C1 segment of cervical spinal cord (tissue), 14 donors: Measurements from ENCODE around the gene SP7.
"Not testable (repeated sequence)": the region's sequence is repeated elsewhere in the genome, so short reads cannot be mapped to it uniquely, and the experiment has no call there.

Experiments
- DNase-seq, 14 donors: peaks; one replicate each; lab custom pipeline; 2025; lab: John Stamatoyannopoulos, UW

SP7 gene

DNA sequence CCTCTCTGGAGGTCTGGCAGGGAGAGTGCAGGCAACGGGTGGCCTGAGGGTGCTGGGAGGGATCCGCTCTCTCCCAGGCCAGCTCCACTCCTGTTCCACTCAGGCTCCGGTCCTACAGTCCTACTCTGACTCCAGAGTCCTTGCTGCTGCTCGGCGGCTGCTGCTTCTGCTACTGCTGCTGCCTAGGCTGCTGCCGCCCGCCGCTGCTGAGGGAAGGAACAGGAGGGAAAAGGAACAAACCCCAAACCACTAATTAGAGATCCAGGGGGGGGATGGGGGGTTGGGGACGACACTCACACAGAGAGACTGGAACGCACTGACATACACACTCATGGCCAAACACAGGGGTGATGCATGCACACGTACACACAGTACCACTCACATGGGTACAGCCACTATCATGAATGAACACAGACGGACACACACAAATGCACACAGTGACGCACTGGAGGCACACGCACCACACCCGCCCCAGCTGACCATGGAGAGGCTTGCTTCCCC lies at the start of gene SP7:
SP7 (minus strand) TSS at position 174 of the 501 bp plus-strand sequence. CDS start 708 bp downstream, outside the sequence.
- DNase-seq, result no peak

DNA sequence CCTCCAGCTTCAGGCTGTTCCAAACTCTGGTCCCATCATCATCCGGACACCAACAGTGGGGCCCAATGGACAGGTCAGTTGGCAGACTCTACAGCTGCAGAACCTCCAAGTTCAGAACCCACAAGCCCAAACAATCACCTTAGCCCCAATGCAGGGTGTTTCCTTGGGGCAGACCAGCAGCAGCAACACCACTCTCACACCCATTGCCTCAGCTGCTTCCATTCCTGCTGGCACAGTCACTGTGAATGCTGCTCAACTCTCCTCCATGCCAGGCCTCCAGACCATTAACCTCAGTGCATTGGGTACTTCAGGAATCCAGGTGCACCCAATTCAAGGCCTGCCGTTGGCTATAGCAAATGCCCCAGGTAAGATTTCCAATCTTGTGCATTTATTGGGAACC lies 47.1 kb upstream of the SP7 start:
- no peak for DNase-seq

DNA sequence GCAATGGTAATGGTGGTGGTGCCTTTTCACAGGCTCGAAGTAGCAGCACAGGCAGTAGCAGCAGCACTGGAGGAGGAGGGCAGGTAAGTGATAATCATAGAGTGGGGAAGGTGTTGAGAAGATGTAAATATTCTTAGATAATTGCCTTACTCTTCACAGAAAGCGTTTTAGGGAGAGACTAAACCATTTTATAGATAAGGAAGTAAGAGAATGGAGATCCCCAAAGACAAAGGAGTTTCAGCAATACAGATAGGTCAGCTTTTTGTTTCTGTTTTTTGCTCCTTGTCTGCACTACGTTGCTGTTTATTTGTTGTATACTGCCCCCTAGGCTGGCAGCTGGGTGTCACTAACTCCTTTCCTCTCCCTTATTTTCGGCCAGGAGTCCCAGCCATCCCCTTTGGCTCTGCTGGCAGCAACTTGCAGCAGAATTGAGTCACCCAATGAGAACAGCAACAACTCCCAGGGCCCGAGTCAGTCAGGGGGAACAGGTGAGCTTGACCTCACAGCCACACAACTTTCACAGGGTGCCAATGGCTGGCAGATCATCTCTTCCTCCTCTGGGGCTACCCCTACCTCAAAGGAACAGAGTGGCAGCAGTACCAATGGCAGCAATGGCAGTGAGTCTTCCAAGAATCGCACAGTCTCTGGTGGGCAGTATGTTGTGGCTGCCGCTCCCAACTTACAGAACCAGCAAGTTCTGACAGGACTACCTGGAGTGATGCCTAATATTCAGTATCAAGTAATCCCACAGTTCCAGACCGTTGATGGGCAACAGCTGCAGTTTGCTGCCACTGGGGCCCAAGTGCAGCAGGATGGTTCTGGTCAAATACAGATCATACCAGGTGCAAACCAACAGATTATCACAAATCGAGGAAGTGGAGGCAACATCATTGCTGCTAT lies 45.8 kb upstream of the SP7 start:
- DNase-seq, result peak in 10 of 14 donors; percentile 6 to 70 (median 14)

DNA sequence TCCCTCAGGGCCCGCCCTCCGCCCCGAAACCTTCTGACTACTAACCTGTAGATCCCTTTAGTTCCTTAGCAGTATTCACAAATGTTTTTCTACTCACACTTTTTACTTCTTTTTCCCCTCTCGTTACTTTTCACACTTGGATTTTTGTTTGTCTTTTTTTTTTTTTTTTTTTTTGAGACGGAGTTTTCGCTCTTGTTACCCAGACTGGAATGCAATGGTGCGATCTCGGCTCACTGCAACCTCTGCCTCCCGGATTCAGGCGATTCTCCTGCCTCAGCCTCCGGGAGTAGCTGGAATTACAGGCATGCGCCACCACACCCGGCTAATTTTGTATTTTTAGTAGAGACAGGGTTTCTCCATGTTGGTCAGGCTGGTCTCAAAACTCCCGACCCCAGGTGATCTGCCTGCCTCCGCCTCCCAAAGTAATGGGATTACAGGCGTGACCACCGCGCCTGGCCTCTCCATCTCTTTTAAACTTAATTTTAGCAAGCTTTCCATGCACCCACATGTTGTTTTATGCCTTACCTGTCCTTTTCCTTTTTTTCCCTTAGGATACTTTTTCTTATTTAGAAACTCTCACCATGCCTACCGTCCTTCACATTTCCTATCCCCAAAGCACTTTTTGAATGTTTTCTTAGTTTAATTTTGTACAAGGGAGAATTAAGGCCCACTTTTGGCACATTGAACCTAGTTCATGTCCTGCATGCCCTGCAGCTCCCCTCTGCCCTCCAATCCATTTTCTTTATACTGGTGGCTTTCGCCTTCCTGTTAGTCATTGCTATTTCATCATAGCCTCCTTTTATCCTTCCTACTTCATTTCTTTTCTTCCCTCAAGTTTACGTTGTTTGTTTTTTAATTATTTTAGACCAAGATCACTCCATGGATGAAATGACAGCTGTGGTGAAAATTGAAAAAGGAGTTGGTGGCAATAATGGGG lies 44.9 kb upstream of the SP7 start:
- DNase-seq, result no peak

DNA sequence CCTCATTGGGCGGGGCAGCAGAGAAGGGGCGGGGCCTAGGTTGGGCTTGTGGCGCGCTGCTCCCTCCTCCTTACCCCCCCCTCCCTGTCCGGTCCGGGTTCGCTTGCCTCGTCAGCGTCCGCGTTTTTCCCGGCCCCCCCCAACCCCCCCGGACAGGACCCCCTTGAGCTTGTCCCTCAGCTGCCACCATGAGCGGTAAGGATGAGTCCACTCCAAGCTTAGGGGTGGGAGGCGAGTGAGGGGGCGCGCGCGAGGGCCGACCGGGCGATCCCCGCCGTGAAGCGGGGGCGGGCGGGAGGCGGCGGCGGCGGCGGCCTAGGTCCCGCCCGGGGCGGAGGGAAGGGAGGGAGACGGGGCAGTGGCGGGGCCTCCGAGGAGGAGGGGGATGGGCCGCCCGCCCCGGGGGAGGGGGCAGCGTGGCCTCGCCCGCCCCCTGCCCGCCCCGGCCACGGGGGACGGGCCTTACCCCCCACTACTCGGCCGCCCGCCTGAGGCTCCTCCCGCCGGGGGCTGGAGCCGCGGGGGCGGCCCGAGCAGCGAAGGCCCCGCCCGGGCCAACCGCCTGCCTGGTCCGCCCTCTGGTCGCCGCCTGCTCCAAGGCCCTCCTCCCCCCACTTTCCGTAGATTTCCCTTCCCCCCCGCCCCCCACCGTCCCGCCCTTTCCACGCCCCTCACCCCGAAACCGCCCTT lies 44.1 kb upstream of the SP7 start, which contains the start of gene SP1:
SP1 (plus strand) TSS at position 73 of the 690 bp plus-strand sequence; CDS start at position 189, 116 bp downstream.
- peak; percentile 17 to 93 (median 84) for DNase-seq

DNA sequence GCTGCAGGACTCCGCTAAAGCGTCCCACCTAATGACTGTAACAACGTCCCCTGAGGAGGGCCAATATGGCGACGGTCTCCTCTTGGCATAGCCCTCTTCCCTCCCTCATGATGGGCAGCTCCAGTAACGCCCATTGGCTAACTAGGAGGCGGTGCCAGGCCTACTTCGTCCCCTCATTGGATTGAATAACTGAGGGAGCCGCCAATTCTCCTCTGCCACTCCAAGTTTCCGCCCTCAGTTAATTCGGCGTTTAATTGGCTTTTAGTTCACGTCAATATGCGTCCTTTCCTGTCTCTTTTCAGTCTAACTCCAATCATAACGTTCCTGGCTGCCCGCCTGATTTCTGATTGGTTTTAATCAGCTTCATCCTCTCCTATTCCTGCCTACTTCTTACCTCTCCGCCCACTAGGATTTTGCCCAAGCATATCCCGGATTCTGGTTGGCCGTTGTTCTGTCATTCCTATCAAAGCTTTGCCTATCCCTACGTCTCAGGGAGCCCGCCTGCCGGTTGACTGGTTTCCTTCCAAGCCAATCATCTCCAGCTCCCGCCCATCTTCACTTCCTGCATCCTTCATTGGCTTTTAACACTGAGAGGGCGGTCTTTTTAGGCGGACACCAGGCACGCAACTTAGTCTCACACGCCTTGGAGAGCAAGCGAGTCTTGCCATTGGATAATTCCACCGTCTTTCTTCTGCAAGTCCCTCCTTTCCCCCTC lies 43.4 kb upstream of the SP7 start:
- DNase-seq, result peak; percentile 96 to 100 (median 100)

DNA sequence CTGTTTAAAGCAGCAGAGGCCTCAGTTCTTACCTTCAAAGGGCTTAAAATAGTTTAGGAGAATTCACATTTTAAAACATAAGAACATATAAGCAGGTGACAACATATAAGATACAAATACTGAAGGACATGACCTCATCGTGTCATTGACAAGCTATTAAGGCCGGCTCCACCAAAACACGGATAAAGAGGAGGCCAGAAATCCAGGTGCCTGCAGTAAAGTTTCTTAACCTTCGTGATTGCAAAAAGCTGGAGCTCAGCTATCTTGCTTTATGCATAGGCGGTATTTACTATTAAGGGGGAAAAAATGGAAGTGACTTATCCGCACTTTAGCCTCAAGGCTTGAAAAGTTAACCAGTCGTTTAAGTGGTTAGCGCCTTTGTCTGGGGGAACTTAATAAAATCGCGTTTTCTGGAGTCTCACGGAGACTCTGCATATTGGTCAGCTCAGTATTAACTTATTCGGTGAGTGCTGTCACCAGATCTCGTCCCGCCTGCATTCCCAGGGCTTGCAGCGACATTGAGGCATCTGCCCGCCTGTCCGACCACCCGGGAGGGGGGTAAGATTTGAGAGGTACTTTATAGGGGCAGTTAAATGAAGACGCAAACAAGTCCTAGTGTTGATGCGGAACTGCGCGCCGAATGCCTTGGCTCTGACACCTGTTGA lies 42.7 kb upstream of the SP7 start:
- DNase-seq, result no peak

DNA sequence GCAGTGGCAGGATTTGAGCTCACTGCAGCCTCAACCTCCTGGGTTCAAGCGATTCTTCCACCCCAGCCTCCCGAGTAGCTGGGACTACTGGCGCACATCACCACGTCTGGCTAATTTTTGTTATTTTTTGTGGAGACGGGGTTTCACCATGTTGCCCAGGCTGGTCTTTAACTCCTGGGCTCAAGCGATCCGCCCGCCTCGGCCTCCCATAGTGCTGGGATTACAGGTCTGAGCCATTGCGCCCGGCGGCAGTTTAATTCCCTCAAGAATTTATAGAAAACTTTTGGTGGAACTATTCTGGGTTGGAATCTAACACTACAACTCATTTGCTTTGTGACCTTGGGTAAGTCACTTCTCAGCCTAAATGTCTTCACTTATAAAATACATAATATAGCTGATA lies 42.1 kb upstream of the SP7 start:
- DNase-seq, result no peak

DNA sequence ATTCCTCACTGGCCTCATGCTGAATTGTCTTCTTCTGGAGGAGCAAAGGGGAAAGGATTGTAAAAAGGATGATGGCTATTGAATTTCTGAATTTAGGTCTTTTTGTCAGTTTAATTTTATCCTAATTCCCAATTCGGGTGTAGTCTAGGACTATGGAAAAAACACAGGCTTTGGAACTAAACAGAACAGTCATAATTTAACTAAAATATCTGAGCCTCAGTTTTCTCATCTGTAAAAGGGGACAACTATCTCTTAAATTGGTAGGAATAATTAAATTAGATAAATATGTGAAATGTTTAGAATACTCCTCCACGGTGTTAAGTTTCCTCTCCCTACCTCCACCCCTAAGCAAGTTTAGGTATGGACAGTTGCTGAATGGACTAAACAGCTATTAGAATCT lies 40.6 kb upstream of the SP7 start:
- DNase-seq, result no peak

DNA sequence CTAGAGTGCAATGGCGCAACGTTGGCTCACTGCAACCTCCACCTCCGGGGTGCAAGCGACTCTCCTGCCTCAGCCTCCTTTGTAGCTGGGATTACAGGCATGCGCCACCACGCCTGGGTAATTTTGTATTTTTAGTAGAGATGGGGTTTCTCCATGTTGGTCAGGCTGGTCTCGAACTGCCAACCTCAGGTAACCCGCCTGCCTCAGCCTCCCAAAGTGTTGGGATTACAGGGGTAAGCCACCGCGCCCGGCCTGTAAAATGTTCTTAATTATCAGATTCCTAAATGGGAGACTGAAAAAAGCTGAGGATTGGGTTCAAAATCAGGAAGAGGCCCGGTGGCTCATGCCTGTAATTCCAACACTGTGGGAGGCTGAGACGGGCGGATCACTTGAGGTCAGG lies 38.1 kb upstream of the SP7 start:
- DNase-seq, result not testable (repeated sequence)

DNA sequence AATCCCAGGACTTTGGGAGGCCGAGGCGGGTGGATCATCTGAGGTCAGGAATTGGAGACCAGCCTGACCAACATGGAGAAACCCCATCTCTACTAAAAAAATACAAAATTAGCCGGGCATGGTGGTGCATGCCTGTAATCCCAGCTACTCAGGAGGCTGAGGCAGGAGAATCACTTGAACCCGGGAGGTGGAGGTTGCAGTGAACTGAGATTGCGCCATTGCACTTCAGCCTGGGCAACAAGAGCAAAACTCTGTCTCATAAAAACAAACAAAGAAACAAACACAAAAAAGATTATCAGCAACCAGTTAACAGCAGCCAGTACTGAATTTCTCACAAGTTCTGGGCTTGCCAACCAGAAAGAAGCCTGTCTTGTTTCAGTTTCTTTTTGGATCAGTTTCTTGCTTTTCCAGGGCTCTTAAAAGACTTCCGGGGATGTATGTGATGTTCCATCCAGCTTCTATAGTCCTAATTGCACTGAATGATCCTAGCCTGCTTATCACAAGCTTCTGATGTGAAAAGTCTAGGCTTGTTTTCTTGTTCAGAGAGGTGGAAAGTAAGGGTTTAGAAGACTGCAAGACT lies 37.5 kb upstream of the SP7 start:
- DNase-seq, result not testable (repeated sequence)

DNA sequence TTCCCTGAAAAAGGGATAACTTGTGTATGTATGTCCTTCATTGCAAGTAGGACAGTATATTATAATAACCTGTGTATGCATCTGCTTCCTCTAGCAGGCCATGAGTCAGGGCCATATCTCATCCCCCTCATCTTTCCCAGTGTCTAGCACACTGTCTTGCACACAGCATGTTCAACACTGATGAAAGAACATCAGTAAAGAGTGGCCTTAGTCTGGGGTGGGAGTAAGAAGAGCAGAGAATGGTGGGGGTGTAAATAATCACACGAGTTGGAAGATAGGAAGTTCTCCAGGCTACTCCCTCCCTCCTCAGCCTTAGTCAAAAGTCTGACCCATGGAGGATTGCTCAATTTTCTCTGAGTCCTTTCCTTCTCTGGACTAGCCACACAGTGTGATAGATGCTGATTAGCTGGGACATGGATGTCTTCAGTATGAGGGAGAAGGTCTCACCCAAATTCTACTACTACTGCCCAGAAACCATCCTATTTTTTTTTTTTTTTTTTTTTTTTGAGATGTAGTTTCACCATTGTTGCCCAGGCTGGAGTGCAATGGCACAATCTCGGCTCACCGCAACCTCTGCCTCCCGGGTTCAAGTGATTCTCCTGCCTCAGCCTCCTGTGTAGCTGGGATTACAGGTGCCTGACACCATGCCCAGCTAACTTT lies 29.2 kb upstream of the SP7 start:
- DNase-seq, result no peak

DNA sequence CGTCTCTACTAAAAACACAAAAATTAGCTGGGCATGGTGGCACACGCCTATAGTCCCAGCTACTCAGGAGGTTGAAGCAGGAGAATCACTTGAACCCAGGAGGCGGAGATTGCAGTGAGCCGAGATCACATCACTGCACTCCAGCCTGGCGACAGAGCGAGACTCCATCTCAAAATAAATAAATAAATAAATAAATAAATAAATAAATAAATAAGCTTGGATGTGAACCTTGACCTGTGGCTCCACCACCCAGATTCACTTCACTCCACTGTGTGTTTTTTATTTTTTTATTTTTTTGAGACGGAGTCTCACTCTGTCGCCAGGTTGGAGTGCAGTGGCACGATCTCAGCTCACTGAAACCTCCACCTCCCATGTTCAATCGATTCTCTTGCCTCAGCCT lies 25.5 kb upstream of the SP7 start:
- not testable (repeated sequence) for DNase-seq

DNA sequence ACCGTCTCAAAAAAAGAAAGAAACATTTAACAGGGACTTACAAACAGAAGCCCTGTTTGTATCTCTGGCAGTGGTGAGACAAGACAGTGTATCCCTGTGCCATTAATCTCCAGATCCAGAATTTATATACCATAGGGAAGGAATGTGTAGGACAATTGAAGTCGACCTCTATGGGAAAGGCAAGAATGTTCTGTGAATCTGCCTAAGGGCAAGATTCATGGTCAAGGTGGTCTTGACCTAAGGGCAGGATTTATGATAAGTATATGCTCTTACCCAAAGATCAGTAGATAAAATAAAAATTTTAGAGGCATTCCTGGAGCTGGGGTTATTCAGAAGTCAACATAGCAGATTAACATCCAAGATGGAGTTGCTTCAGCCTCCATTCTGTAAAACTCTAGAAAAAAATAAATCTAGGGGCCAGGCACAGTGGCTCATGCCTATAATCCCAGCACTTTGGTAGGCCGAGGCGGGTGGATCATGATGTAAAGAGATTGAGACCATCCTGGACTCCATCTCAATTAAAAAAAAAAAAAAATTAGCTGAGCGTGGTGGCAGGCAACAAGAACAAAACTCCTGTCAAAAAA lies 22.8 kb upstream of the SP7 start:
- no peak for DNase-seq

DNA sequence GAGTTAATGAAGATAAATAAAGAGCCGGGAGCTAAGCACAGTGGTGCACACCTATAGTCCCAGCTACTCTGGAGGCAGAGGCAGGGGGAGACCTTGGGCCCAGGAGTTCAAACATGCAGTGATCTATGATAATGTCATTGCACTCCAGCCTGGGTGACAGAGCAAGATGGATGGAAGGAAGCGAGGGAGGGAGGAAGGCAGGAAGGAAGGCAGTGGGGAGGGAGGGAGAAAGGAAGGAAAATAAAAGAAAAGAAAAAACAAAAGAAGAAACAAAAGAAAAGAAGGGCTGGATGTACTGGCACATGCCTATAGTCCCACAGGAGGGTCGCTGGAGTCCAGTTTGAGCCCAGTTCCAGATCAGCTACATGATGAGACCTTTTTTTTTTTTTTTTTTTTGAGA lies 19.0 kb upstream of the SP7 start:
- no peak for DNase-seq

DNA sequence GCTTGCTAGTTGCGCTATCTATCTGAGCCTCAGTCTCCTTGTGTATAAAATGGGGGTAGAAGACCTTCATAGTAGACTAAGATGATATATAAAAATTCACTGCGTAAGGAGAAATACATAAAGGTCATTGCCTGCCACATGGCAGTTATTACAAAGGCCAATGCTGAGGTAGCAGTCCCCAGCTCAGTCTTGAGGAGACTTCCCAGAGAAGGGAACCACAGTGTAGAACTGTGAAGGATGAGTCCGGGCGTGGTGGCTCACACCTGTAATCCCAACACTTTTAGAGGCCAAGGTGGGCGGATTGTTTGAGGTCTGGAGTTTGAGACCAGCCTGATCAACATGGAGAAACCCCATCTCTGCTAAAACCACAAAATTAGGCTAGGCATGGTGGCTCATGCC lies 17.1 kb upstream of the SP7 start:
- DNase-seq, result no peak

DNA sequence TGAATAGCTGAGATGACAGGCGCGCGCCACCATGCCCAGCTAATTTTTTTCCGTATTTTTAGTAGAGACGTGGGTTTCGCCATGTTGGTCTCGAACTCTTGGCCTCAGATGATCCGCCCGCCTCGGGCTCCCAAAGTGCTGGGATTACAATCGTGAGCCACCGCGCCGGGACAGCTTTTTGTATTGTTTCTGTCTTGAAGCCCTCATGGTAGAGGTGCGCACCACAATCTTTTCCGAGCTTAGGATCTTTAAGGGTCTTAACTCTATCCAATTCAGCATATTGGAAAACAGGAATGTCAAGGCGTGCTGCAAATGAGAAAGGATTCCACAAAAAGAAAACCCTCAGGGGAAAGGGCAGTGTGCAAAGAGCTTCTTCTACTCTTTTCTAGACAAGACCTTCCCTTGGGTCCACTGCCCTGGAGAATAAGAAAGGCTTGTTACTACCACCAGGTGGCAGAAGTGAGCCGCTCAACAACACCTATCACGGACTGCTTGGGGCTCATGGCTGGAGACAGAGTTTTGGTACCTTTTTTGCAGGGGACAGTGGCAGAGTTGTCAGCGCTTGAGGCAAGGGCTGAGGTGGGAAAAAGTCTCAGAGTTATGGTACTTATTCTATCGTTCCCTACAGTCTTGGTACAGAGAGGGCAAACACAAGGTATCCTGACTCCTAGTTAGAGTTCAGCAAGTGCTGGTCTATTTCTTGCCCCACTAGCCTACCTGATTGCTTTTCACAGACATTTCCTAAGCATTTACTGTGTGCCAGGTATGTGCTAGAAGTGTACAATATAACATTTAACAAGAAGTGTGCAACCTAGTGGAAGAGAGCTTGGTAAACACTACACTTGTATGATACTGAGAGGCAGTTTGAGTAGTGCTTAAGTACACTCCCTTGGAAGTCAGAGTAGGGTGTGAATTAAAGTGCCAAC lies 16.4 kb upstream of the SP7 start:
- DNase-seq, result peak in 13 of 14 donors; percentile 13 to 75 (median 64)

DNA sequence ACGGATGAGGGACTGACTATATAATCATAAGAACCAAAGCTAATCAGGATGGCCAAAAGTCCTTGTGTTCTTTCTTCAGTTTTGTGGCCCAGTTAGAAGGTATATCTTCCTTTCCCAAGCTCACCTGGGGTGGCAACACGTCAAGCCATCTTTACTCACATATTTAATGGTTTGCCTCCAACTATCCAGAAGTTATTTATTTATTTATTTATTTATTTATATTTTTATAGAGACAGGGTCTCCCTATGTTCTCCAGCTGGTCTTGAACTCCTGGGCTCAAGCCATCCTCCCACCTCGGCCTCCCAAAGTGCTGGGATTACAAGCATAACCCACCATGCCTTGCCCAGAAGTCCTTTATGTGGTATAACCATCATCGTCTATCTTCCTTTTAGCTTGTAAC lies 11.8 kb upstream of the SP7 start:
- no peak for DNase-seq
